ENCODE results near the gene MAP4K5. TPM values are rescaled to one million over a fixed set of nuclear protein-coding genes. Genes with fewer than 3 reads are reported as not detected.
"Not testable (repeated sequence)": the region's sequence is repeated elsewhere in the genome, so short reads cannot be mapped to it uniquely, and the experiment has no call there.

MAP4K5 gene
- 94.4 and 175 TPM in 2 replicates for total RNA-seq (2014; rRNA removed; shearing (Covaris generic))

DNA sequence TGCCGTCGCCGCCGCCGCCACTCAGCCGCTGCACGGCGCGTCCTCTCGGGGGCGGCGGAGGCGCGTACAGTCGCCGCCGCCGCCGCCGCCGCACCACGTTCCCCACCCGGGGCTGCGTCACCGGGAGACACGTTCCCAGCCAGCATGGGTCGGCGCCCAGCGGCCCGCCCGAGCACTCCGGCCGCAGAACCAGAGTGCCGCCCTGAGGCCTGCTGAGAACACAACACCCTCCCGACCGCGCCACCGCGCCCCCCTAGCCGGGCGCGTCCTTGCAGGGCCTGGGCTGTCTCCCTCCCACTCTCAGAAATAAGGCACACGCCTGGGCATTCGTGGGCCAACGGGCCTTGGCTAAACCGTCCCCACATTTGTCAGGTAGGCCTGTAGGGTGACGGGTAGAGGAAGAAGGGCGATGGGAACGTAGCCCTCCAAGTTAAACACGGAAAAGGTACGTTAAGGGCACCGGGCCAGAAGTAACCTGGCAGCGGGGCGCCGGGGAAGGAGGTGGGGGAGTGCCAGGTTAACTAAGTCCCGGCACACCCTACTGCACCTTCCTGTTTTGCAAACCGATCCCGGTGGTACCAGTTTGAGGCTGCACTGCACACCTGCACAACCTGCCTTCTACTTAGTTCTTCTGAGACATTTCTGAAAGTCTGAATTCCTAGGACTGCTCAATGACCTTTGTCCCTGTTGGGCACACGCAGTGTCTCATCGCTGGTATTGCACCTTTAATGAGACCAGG is at the start of gene MAP4K5:
Gene MAP4K5, minus strand, starts transcription at position 68 of the 739 bp plus-strand sequence. CDS start 520 bp downstream, outside the sequence.
- DNase-seq (ENCODE audit: low read depth): peak; percentile 97

DNA sequence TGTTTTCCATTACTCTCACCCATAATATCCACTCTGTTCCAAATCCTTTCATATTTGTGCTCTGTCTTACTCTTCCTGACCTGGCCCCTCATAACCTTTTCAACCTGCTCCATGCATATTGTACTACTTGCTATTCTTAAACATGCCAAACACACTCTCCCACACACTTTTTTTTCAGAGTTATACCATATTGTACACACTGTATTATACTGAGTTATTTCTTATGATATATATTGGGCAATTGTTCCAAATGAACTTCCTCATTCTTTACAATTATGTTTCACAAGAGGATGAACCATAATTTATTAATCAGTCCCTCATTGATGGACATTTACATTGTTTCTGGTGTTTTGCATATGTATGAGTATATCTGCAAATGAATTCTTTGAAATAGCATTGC is 46.1 kb upstream of the MAP4K5 start:
- no peak for DNase-seq (ENCODE audit: low read depth)

GRCh38 chr14:50577982-50578381 is 45.6 kb upstream of the MAP4K5 start:
- no peak for DNase-seq (ENCODE audit: low read depth)

- no peak for DNase-seq (ENCODE audit: low read depth)
Observed at GRCh38 chr14:50575769-50576168, 43.4 kb upstream of the MAP4K5 start.

- no peak for DNase-seq (ENCODE audit: low read depth)
Observed at GRCh38 chr14:50573862-50574261, 41.5 kb upstream of the MAP4K5 start.

GRCh38 chr14:50569714-50570274 is 37.4 kb upstream of the MAP4K5 start:
- DNase-seq (ENCODE audit: low read depth): no peak

- DNase-seq (ENCODE audit: low read depth): no peak
Observed at GRCh38 chr14:50562841-50563240, 30.5 kb upstream of the MAP4K5 start.

DNA sequence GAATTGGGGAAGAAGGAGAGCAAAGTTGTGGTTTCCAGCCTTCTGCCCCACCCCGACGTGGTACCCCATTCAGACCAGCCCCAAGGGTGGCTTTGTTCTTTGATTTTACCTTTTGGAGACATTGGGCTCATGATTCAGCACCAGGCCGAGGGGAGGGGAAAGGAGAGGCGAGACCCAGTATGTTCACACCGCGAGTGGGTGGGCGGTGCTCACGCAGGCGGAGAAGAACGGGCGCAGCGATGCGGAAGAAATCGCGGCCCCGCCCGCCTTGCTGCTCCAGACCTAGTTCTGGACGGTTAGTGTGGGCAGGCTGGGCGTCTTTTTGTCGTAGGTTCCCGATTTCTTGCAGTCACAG is 28.5 kb upstream of the MAP4K5 start:
- peak; percentile 86 for DNase-seq (ENCODE audit: low read depth)

DNA sequence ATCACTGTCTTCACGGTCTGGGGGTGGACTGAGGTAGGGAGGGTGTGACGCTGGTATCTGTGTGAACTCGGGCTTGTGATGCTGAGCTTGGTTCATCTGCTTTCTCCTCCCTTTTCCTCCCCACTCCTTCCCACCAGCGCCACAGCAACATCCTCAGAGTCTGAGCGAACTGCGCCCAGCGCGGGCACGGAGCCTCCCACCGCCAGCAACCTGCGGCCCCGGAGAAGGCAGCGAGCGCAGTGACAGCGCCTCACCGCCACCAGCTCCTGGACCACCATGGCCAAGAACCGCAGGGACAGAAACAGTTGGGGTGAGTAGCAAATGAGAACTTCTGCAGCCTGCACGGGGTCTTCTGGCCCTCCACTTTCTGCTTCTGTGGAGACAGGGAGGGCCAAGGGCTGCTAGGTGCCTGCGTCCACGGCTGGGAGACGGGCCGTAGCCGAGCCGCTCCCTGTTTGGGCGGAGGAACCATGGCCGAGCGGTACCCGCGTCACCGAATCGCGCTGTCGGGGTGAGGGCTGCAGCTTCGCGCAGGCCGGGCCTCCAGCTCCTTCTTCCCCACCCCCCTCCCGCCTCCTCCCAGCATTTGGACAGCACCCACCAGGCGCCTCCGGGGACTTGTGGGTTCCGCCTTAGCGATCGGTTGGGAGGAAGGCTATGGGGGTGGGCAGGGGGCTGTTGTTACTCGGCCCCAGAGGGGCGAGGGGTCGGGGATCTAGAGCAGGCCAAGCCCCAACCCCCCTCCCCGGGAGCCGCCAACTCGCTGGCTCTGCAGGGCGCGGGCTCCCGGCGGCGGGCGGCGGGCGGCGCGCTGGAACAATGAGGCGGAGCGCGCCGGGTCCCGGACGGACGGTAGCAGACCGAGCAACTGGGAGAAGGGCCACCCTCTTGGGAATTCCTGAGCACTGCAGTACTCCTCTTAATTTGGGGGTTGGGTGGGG is 27.9 kb upstream of the MAP4K5 start, which contains the start of gene ATL1:
Gene ATL1, plus strand, starts transcription at position 156 of the 941 bp plus-strand sequence. Its CDS starts 121 bp downstream, at position 277.
- peak; percentile 85 for DNase-seq (ENCODE audit: low read depth)

- not testable (repeated sequence) for DNase-seq (ENCODE audit: low read depth)
Observed at GRCh38 chr14:50552796-50553195, 20.4 kb upstream of the MAP4K5 start.

GRCh38 chr14:50551877-50552276 is 19.5 kb upstream of the MAP4K5 start:
- no peak for DNase-seq (ENCODE audit: low read depth)

DNA sequence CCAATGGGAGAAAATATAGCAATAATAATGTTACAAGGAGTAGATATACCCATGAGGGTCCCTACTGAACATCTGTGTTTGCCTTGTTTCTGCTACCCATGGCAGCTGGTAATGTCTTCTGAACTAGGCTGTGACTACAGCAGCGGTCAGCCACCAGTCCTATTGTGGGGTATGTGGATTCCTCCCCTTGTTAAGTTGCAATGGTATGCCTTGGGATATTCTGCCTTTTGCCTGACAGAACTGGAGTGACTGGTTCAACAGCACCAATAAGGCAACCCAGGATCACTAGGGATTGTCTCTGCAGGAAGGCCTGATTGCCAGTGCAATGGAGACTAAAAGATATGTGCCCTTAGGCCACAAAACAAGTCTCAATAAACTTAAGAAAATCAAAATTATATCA is 17.9 kb upstream of the MAP4K5 start:
- DNase-seq (ENCODE audit: low read depth): no peak

DNA sequence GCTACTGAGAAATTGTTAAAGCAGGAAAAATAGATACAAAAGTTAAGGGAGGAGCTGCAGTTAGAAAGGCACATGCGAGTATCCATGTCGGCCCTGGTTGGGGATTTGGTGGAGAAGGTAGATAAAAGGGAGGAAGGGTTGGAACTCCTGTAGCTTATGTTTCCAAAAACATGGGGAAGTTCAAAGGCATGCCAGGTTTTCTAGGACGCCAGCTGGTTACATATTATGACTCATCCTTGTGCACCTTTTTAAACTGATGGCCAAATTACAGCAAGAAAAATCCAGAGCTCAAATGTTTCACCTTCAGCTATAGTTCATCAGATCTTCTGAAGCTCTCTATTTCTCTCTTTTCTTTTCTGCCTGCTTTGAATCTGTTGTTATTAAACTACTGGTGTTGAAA is 13.2 kb upstream of the MAP4K5 start:
- no peak for DNase-seq (ENCODE audit: low read depth)

DNA sequence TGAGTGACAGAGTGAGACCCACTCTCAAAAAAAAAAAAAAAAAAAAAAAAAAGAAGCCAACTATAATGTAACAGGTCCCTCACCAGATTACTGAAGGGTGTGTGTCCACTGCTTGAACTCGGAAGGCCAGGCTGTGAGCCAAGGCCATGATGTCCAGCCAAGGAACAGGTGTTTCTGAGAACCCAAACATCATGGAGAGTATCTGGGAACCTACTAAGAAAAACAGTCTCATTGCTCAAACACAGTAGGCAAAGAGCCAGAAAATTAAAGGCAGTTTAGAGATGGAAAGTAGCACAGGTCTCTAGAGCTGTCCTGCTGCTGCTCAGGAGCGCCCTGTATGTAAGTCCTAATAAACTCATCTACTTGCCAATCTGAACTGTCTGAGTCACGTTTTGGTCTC is 12.5 kb upstream of the MAP4K5 start:
- no peak for DNase-seq (ENCODE audit: low read depth)

- DNase-seq (ENCODE audit: low read depth): peak; percentile 39
Observed at GRCh38 chr14:50542941-50543418, 10.6 kb upstream of the MAP4K5 start.

DNA sequence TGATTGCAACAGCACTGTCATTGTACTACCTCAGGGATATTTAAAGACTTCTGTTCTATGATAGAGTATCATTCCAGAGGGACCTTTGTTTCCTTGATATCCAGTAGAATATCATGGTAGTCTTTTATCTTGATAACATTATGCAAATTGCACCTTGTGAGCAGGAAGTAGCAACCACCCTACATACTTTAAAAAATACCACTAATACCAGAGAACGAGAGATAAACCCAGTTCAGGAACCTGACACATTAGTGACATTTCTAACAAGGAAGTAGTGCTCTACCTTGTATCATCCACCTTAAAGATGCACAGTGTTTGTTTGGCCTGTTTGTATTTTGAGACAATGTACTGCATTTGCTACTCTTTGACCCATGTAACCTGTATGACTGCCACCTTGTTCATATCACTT is 8.8 kb upstream of the MAP4K5 start:
- DNase-seq (ENCODE audit: low read depth): no peak

DNA sequence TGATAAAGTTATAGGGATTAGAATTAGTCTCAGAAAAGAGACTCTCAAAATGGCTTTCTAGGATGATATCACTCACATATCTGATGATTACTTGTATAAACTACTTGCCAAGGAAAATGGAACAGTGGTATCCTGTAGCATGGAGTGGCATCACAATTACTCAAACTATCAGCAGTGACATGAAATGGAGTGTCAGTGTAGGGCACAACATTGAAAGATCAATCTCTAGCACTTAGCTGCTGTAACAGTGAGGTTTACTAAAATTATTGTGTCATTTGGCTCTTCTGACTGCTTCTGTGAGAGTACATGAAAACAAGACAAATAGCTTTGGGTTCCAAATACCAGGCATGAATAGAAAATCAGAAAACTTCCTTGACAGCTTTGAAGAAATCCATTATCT is 6.7 kb upstream of the MAP4K5 start:
- no peak for DNase-seq (ENCODE audit: low read depth)

DNA sequence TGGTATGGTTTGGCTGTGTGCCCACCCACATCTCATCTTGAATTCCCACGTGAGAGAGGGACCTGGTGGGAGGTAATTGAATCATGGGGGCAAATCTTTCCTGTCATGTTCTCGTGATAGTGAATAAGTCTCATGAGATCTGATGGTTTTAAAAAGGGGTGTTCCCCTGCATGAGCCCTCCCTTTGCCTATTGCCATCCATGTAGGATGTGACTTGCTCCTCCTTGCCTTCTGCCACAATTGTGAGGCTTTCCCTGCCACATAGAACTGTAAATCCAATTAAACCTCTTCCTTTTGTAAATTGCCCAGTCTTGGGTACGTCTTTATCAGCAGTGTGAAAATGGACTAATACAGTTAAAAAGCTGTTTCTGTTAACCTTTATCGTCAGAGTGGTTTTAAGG is 5.7 kb upstream of the MAP4K5 start:
- DNase-seq (ENCODE audit: low read depth): not testable (repeated sequence)

- DNase-seq (ENCODE audit: low read depth): no peak
Observed at GRCh38 chr14:50534997-50535396, 2.6 kb upstream of the MAP4K5 start.

- no peak for DNase-seq (ENCODE audit: low read depth)
Observed at GRCh38 chr14:50534416-50534815, 2.0 kb upstream of the MAP4K5 start.

GRCh38 chr14:50533806-50534205 is 1.4 kb upstream of the MAP4K5 start:
- no peak for DNase-seq (ENCODE audit: low read depth)

- no peak for DNase-seq (ENCODE audit: low read depth)
Observed at GRCh38 chr14:50533241-50533705, 904 bp upstream of the MAP4K5 start.

All from Daoy (cell line).